ENCODE measurements around the gene TLE1. TPM values are rescaled to one million over a fixed set of nuclear protein-coding genes. Genes with fewer than 3 reads are reported as not detected.

The TLE1 gene
- total and polyA plus RNA-seq, 2 of the 4 experiments (the other 2 are of a cell fraction): 36.0 to 51.0 TPM

DNA sequence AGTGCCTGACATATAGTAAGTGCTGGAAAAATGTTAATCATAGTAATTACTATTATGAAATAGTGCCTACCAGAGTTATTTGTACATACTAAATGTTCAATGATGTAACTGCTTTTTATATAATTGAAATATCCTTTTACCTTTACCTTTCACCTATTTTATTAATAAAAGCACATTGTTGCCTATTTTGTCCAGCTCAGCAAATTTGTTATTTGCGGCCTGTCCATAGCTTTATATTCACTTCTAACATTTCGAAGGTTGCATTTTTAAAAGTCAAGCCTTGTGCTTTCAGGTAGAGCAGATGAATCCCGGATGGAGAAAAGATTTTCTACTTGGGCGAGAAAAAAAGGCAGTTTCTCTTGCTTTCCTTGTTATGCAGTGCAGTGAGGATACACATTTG lies 119.3 kb downstream of the TLE1 start:
- no peak for ATAC-seq (ENCODE audit: low read depth)
- intact Hi-C loops (cut with micrococcal nuclease): no loop called here
- peaks cover 3% of the 10 kb centered on the region for H3K9me1 ChIP-seq (ENCODE audit: insufficient read depth, low read length)
- no peak overlapping the region for H2AK5ac ChIP-seq (ENCODE audit: low read depth, low read length)
- H2BK5ac ChIP-seq (ENCODE audit: low read depth, low read length, poor library complexity, severe bottlenecking): no peak overlapping the region
- H3K18ac ChIP-seq (ENCODE audit: low read depth, low read length): no peak overlapping the region
- H2AK9ac ChIP-seq (replicated peaks; ENCODE audit: low read depth, low read length, poor library complexity): no peak overlapping the region
- in situ Hi-C loops (cut with MboI; ENCODE audit: low sequenced_read_pairs): no loop called here
- no peaks in the 10 kb centered on the region for H3K9me3 ChIP-seq (ENCODE audit: control insufficient read depth, insufficient read depth, low read length)
- TF ChIP-seq BHLHE40 (IDR thresholded peaks at IDR 0.05; ENCODE audit: low read depth, low read length) (no peak), MAFK (IDR thresholded peaks at IDR 0.05; ENCODE audit: low read depth, low read length) (peak; percentile 88)
- H3K23ac ChIP-seq (ENCODE audit: low read depth, low read length): no peak overlapping the region
- no peak overlapping the region for H2BK20ac ChIP-seq (ENCODE audit: low read depth, low read length)
- H4K91ac ChIP-seq (ENCODE audit: insufficient read depth, low read depth, low read length): no peak overlapping the region
- H3K27me3 ChIP-seq (ENCODE audit: control insufficient read depth, insufficient read depth, low read length): no peaks in the 10 kb centered on the region
- no peak overlapping the region for H3K14ac ChIP-seq (replicated peaks; ENCODE audit: low read depth, low read length)
- no peaks in the 10 kb centered on the region for H3K79me1 ChIP-seq (ENCODE audit: low read depth in 1 of 2, low read length in 2 of 2)
- no peak overlapping the region for H3K4me2 ChIP-seq (ENCODE audit: low read depth, low read length)
- H3K4me3 ChIP-seq (ENCODE audit: insufficient read depth, low read depth, low read length): no peak overlapping the region
- H2BK120ac ChIP-seq (ENCODE audit: low read depth, low read length): no peak overlapping the region
- H2BK15ac ChIP-seq (ENCODE audit: low read depth, low read length): no peak overlapping the region
- peaks cover 6% of the 10 kb centered on the region; the same call in 1 of the 2 replicates for H3K4me1 ChIP-seq (ENCODE audit: control insufficient read depth, insufficient read depth, low read length)
- BruUV-seq (replicated peaks): no TSS peak
- H2AFZ ChIP-seq (replicated peaks; ENCODE audit: low read length, poor library complexity): no peak overlapping the region
- no peaks in the 10 kb centered on the region for H4K20me1 ChIP-seq (ENCODE audit: insufficient read depth, low read length)
- no peak overlapping the region for H3K9ac ChIP-seq (ENCODE audit: low read depth, low read length)
- no peak overlapping the region for H3K4ac ChIP-seq (ENCODE audit: low read depth, low read length)
- DNase-seq: no peak
- CTCF ChIA-PET: no interaction called here
- 100% methylated on average over 1 of the region's 4 CpGs; no CpG with 5 or more reads in 1 of the 2 experiments for WGBS, 2 experiments (ENCODE audit: extremely low coverage in 2 of 2, insufficient read length in 1 of 2)
- no peak overlapping the region for H3K27ac ChIP-seq (ENCODE audit: insufficient read depth, low read length)
- H4K8ac ChIP-seq (ENCODE audit: low read depth in 2 of 2, low read length in 2 of 2): no peak overlapping the region
- dilution Hi-C loops (cut with HindIII; ENCODE audit: low sequenced_read_pairs, unreplicated experiment): no loop called here
- POLR2A ChIA-PET (ENCODE audit: unreplicated experiment): no interaction called here
- H3K56ac ChIP-seq (ENCODE audit: extremely low read depth, insufficient read depth, low read length): no peak overlapping the region
- no peaks in the 10 kb centered on the region for H3K36me3 ChIP-seq (ENCODE audit: control insufficient read depth, insufficient read depth, low read length)
- H4K5ac ChIP-seq (ENCODE audit: low read depth, low read length): no peak overlapping the region

All from IMR-90 (cell line).